ENCODE measurements around the gene FXYD7.
A peak's percentile ranks its signal among the peaks of the same experiment; 100 is the strongest.

Gene FXYD7

DNA sequence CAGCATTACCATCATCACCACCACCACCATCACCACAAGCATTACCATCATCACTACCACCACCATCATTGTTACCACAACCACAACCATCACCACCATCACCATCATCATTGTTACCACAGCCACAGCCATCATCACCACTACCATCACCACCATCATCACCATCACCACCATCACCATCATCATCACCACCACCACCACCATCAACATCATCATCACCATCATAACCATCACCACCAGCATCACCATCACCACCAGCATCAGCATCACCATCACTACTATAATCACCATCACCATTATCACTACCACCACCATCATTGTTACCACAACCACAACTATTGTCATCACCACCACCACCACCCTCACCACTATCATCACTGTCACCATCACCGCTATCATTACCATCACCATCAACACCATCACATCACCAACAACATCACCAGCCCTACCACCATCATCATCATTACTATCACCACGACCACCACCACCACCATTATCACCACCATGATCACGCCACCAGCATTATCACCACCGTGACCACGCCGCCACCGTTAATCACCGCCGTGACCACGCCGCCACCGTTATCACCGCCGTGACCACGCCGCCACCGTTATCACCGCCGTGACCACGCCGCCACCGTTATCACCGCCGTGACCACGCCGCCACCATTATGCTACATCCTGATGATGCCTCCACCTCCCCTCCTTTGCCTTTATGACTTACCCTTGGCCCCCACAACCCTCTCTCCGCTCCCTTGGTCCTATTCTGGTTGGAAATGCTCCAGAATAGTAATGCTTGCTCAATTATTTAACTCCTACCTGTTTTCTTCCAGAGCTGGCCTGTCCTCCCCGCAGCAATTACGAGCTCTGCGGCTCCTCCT is 37.4 kb upstream of the FXYD7 start:
- no peak for DNase-seq (ENCODE audit: low read depth in 2 of 2)
- TF ChIP-seq, protein P1, sequence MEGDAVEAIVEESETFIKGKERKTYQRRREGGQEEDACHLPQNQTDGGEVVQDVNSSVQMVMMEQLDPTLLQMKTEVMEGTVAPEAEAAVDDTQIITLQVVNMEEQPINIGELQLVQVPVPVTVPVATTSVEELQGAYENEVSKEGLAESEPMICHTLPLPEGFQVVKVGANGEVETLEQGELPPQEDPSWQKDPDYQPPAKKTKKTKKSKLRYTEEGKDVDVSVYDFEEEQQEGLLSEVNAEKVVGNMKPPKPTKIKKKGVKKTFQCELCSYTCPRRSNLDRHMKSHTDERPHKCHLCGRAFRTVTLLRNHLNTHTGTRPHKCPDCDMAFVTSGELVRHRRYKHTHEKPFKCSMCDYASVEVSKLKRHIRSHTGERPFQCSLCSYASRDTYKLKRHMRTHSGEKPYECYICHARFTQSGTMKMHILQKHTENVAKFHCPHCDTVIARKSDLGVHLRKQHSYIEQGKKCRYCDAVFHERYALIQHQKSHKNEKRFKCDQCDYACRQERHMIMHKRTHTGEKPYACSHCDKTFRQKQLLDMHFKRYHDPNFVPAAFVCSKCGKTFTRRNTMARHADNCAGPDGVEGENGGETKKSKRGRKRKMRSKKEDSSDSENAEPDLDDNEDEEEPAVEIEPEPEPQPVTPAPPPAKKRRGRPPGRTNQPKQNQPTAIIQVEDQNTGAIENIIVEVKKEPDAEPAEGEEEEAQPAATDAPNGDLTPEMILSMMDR (IDR thresholded peaks at IDR 0.05; ENCODE audit: low read depth, low read length): no peak
- no peak overlapping the region for H3K4me3 ChIP-seq (replicated peaks in 1 of 2; ENCODE audit: low read depth in 2 of 2, low read length in 2 of 2)

DNA sequence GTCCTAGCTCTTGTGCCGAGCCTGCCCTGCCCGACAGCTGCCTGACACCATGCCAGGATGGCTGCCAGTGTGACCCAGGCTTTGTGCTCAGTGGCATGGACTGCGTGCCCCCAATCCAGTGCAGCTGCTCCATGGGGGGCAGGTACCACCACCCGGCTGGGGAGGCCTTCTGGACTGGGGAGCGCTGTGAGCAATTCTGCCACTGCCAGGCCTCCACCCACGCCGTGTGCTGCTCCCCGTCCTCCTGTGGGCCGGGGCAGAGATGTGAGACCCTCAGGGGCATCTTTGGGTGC is 36.8 kb upstream of the FXYD7 start:
- TF ChIP-seq, protein P1 (IDR thresholded peaks at IDR 0.05; ENCODE audit: low read depth, low read length): no peak
- no peak overlapping the region for H3K4me3 ChIP-seq (replicated peaks in 1 of 2; ENCODE audit: low read depth in 2 of 2, low read length in 2 of 2)
- no peak for DNase-seq (ENCODE audit: low read depth in 2 of 2)

DNA sequence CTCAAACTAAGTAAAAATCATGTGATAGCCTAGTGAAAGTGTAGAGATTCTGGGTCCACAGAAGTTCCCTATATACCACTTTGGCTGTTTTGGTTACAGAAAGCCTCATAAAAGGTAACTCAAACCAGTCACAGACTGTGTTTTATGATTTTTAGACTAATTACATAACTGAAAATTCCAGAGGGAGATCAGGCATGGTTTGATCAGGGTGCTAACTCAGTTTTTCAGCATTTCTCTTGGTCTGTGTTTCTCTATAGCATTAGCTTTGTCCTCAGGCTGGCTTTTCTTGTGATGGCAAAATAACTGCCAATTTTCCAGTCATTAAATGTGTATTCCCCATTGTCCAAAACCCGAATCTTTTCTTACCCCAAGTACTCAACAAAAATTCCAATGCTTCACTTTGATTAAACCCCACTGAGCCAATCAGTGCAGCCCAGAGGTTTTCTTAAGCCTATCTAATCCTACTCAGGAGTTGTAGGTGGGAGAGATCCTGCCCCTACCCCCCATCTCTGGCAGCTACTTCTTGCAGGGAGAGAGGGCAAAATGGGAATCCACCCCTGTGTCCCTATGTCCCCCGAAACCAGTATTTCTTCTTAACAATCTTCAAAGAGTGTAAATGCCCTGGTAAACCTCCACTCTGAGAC is 36.0 kb upstream of the FXYD7 start:
- TF ChIP-seq, protein P1 (IDR thresholded peaks at IDR 0.05; ENCODE audit: low read depth, low read length): no peak
- DNase-seq (ENCODE audit: low read depth in 2 of 2): no peak
- no peak overlapping the region for H3K4me3 ChIP-seq (replicated peaks in 1 of 2; ENCODE audit: low read depth in 2 of 2, low read length in 2 of 2)

DNA sequence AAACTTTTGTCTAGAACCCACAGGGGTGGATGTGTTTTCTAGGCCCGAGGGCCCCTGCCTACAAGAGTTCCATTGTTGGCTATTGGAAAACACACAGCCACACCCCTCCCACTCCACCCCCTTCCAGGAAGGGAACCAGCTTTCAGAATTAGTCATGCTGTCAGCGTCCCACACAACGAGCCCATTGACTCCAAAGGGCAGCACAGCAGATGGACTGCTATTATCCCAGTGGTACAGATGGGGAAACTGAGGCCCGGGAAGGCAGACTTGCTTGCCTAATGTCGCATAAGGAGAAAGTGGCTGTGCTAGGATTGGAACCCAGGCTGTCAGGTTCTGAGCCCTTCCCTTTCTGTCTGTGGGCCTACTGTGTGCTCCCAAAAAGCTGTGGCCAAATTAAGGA is 35.5 kb upstream of the FXYD7 start:
- TF ChIP-seq, protein P1 (IDR thresholded peaks at IDR 0.05; ENCODE audit: low read depth, low read length): no peak
- peak; percentile 61 to 72 for DNase-seq (ENCODE audit: low read depth in 2 of 2)
- no peak overlapping the region for H3K4me3 ChIP-seq (replicated peaks in 1 of 2; ENCODE audit: low read depth in 2 of 2, low read length in 2 of 2)

DNA sequence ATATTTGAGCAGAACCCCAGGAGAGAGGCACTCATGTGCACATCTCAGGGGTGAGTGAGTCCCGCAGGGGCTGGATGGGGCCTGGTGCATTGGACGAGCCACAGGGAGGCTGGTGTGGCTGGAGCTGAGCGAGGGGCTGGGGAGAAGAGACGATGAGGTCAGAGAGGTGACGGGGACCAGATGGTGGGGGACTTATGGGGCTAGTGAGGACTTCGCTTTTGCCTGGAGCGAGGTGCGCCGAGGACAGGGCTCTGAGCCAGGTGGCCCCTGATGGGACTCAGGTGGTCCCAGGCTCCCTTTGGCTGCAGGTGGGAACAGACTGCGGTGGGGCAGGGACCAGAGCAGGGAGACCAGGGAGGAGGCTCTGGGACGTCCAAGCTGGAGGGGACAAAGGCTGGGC is 34.3 kb upstream of the FXYD7 start:
- TF ChIP-seq, protein P1 (IDR thresholded peaks at IDR 0.05; ENCODE audit: low read depth, low read length): no peak
- no peak for DNase-seq (ENCODE audit: low read depth in 2 of 2)
- H3K4me3 ChIP-seq (replicated peaks in 1 of 2; ENCODE audit: low read depth in 2 of 2, low read length in 2 of 2): no peak overlapping the region

DNA sequence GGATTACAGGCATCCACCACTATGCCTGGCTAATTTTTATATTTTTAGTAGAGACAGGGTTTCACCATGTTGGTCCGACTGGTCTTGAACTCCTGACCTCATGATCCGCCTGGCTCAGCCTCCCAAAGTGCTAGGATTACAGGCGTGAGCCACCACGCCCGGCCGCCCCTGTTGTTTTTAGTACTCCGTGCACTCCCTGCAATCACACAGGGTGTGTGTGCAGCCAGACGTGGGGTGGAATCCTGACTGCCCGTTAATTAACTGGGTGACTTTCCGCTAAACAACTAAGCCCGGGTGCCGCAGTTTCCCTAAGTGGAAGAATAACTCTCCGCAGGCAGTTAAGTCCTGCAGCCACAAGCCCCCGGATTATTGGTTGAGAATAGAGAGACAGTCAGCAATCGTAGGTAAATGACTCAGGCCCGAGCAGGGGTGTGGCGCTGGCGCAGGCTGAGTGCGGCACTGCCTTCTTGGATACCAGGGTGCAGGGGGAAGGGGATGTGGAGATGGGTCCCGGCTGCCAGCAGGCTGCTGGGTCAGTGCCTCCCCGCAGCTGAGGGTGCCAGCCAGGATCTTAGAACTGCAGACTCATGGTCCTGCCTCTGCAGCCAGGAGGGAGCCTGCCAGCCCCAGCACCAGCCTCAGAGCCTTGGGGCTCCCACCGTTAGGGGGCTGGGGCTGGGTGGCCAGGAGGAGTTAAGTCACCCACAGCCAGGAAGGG is 33.5 kb upstream of the FXYD7 start:
- DNase-seq (ENCODE audit: low read depth in 2 of 2): no peak
- no peak overlapping the region for H3K4me3 ChIP-seq (replicated peaks in 1 of 2; ENCODE audit: low read depth in 2 of 2, low read length in 2 of 2)

More for the DNA sequence above, 33.5 kb upstream of the FXYD7 start:
- TF ChIP-seq, protein P1 (IDR thresholded peaks at IDR 0.05; ENCODE audit: low read depth, low read length): no peak
